IMR-90 (cell line): ENCODE results near the gene GCH1. TPM values are rescaled to one million over a fixed set of nuclear protein-coding genes. Genes with fewer than 3 reads are reported as not detected.

Experiments
- ATAC-seq: fragments of 200-7000 bp; cut with Tn5 transposase; 2 replicates; pipeline ENCODE4 v1.9.1; 2020; ENCODE audit warnings: low read depth, mild to moderate bottlenecking, moderate library complexity
- BruUV-seq: library from RNA; stranded (reverse); fragments of 400-500 nt; replicated peaks from 2 replicates; lab custom pipeline; 2021; lab: Mats Ljungman, UMichigan
- CTCF ChIA-PET: fragments of 300-600 bp; formaldehyde crosslinking; extraction: SDS; loops from one replicate; lab custom pipeline; 2021; ENCODE audit warnings: antibody characterized with exemption; lab: Yijun Ruan, JAX
- POLR2A ChIA-PET: fragments of 300-600 bp; sonication (Branson Sonifier 250); formaldehyde crosslinking; loops from one replicate; lab custom pipeline; 2022; ENCODE audit warnings: antibody characterized with exemption; ENCODE audit not compliant: unreplicated experiment; lab: Charles Lee
- DNase-seq: peaks from one replicate; pipeline ENCODE4 v3.0.0; 2013
- H2AFZ ChIP-seq: replicated peaks from 2 replicates; pipeline ENCODE3; 2013; ENCODE audit warnings: low read length, mild to moderate bottlenecking; ENCODE audit not compliant: poor library complexity
- H2AK5ac ChIP-seq: 2 replicates; pipeline ENCODE4 v1.6.1; 2013; ENCODE audit warnings: low read depth, low read length, inconsistent platforms
- H2AK9ac ChIP-seq: replicated peaks from 2 replicates; pipeline ENCODE3; 2013; ENCODE audit warnings: mild to moderate bottlenecking, low read depth, low read length, moderate library complexity; ENCODE audit not compliant: poor library complexity
- H2BK120ac ChIP-seq: 2 replicates; pipeline ENCODE4 v1.6.1; 2013; ENCODE audit warnings: low read depth, low read length, inconsistent platforms
- H2BK15ac ChIP-seq: 3 replicates; pipeline ENCODE4 v1.6.1; 2013; ENCODE audit warnings: low read depth, low read length, inconsistent platforms
- H2BK20ac ChIP-seq: 2 replicates; pipeline ENCODE4 v1.6.1; 2013; ENCODE audit warnings: low read depth, mild to moderate bottlenecking, inconsistent platforms, low read length, moderate library complexity
- H2BK5ac ChIP-seq: 2 replicates; pipeline ENCODE4 v1.6.1; 2013; ENCODE audit warnings: mild to moderate bottlenecking, low read depth, low read length, inconsistent platforms; ENCODE audit not compliant: poor library complexity, severe bottlenecking
- H3K14ac ChIP-seq: replicated peaks from 2 replicates; pipeline ENCODE4 v1.6.1; 2013; ENCODE audit warnings: low read depth, low read length, inconsistent platforms
- H3K18ac ChIP-seq: 2 replicates; pipeline ENCODE4 v1.6.1; 2013; ENCODE audit warnings: low read depth, low read length, control low read depth
- H3K23ac ChIP-seq: 2 replicates; pipeline ENCODE4 v1.6.1; 2013; ENCODE audit warnings: low read depth, low read length, inconsistent platforms
- H3K27ac ChIP-seq: 2 replicates; pipeline ENCODE4 v1.5.1; 2013; ENCODE audit warnings: mild to moderate bottlenecking, control low read depth, low read length; ENCODE audit not compliant: insufficient read depth
- H3K27me3 ChIP-seq: 2 replicates; pipeline ENCODE4 v1.6.1; 2013; ENCODE audit warnings: low read length; ENCODE audit not compliant: control insufficient read depth, insufficient read depth
- H3K36me3 ChIP-seq: 2 replicates; pipeline ENCODE4 v1.6.1; 2013; ENCODE audit warnings: low read length, mixed read lengths; ENCODE audit not compliant: control insufficient read depth, insufficient read depth
- H3K4ac ChIP-seq: 2 replicates; pipeline ENCODE4 v1.6.1; 2013; ENCODE audit warnings: low read depth, low read length, inconsistent platforms
- H3K4me1 ChIP-seq: 2 replicates; pipeline ENCODE4 v1.6.1; 2013; ENCODE audit warnings: low read length, mixed read lengths; ENCODE audit not compliant: control insufficient read depth, insufficient read depth
- H3K4me2 ChIP-seq: 2 replicates; pipeline ENCODE4 v1.6.1; 2013; ENCODE audit warnings: low read depth, mild to moderate bottlenecking, control low read depth, low read length, moderate library complexity
- H3K4me3 ChIP-seq: 2 replicates; pipeline ENCODE4 v1.5.1; 2013; ENCODE audit warnings: low read depth, mild to moderate bottlenecking, control low read depth, low read length, moderate library complexity; ENCODE audit not compliant: insufficient read depth
- H3K56ac ChIP-seq: 2 replicates; pipeline ENCODE4 v1.6.1; 2013; ENCODE audit warnings: low read length, inconsistent platforms; ENCODE audit not compliant: insufficient read depth; ENCODE audit errors: extremely low read depth
- H3K79me1 ChIP-seq, 2 experiments: 2 replicates each; pipeline ENCODE4 v1.6.1; 2013; ENCODE audit warnings: low read length in 2 of 2, inconsistent platforms in 1 of 2, low read depth in 1 of 2
- H3K9ac ChIP-seq: 2 replicates; pipeline ENCODE4 v1.6.1; 2013; ENCODE audit warnings: low read depth, low read length, control low read depth
- H3K9me1 ChIP-seq: 2 replicates; pipeline ENCODE4 v1.6.1; 2013; ENCODE audit warnings: low read length, inconsistent platforms; ENCODE audit not compliant: insufficient read depth
- H3K9me3 ChIP-seq: 2 replicates; pipeline ENCODE4 v1.6.1; 2013; ENCODE audit warnings: low read length; ENCODE audit not compliant: control insufficient read depth, insufficient read depth
- H4K20me1 ChIP-seq: 2 replicates; pipeline ENCODE4 v1.6.1; 2013; ENCODE audit warnings: low read length, inconsistent platforms; ENCODE audit not compliant: insufficient read depth
- H4K5ac ChIP-seq: 2 replicates; pipeline ENCODE4 v1.6.1; 2013; ENCODE audit warnings: mild to moderate bottlenecking, low read depth, low read length, control low read depth
- H4K8ac ChIP-seq, 2 experiments: 2 replicates each; pipeline ENCODE4 v1.6.1; 2013; ENCODE audit warnings: low read depth in 2 of 2, low read length in 2 of 2, control low read depth in 1 of 2, inconsistent platforms in 1 of 2
- H4K91ac ChIP-seq: 2 replicates; pipeline ENCODE4 v1.6.1; 2013; ENCODE audit warnings: low read depth, low read length, inconsistent platforms; ENCODE audit not compliant: insufficient read depth
- CEBPB ChIP-seq: IDR thresholded peaks from 2 replicates; pipeline ENCODE4 v1.6.1; 2012; ENCODE audit warnings: low read depth, low read length, improper control_type of control experiment
- FOS ChIP-seq: fragments of 150-350 bp; IDR thresholded peaks from 2 replicates; pipeline ENCODE4 v1.6.1; 2016; ENCODE audit warnings: low read depth, low read length
- MAFK ChIP-seq: IDR thresholded peaks from 2 replicates; pipeline ENCODE4 v1.6.1; 2012; ENCODE audit warnings: low read depth, low read length, improper control_type of control experiment
- MXI1 ChIP-seq: IDR thresholded peaks from 2 replicates; pipeline ENCODE4 v1.6.1; 2012; ENCODE audit warnings: low read depth, mild to moderate bottlenecking, low read length, moderate library complexity, borderline replicate concordance
- POLR2A ChIP-seq: IDR thresholded peaks from 2 replicates; pipeline ENCODE4 v1.6.1; 2012; ENCODE audit warnings: mild to moderate bottlenecking, low read depth, low read length
- RCOR1 ChIP-seq: IDR thresholded peaks from 2 replicates; pipeline ENCODE4 v1.6.1; 2012; ENCODE audit warnings: mild to moderate bottlenecking, low read length, improper control_type of control experiment; ENCODE audit not compliant: insufficient replicate concordance
- RFX5 ChIP-seq: IDR thresholded peaks from 2 replicates; pipeline ENCODE4 v1.8.0; 2012; ENCODE audit warnings: low read depth, mild to moderate bottlenecking, low read length, moderate library complexity
- SMC3 ChIP-seq: fragments of 150-350 bp; IDR thresholded peaks from 2 replicates; pipeline ENCODE4 v1.6.1; 2016; ENCODE audit warnings: low read depth, mild to moderate bottlenecking, antibody characterized with exemption, low read length, moderate library complexity
- dilution Hi-C: fragments of 300-500 bp; cut with HindIII; formaldehyde crosslinking; loops from one replicate; pipeline ENCODE4 v1.14.3; 2018; ENCODE audit warnings: low sequenced_read_pairs; ENCODE audit not compliant: unreplicated experiment
- in situ Hi-C: fragments of 300-500 bp; cut with MboI; formaldehyde crosslinking; loops from 3 replicates; pipeline ENCODE4 v1.14.3; 2019; ENCODE audit warnings: low sequenced_read_pairs, inconsistent platforms, mixed read lengths
- intact Hi-C: fragments of 100-400 bp; cut with micrococcal nuclease; formaldehyde crosslinking; loops from 2 replicates; pipeline ENCODE4 v1.10.0; 2022
- polyA plus RNA-seq, 3 experiments: library from polyadenylated mRNA; depleted of rRNA; stranded (reverse); fragments of >200 nt; gene quantifications; 2 replicates each; pipeline ENCODE4 v1.2.3, GENCODE V29; 2012; ENCODE audit warnings: low replicate concordance in 1 of 3
- total RNA-seq: library from RNA; depleted of rRNA; stranded (reverse); fragments of >200 nt; gene quantifications from 2 replicates; pipeline ENCODE4 v1.2.3, GENCODE V29; 2012
- TF ChIP-seq, protein P1 (sequence below): conservative IDR thresholded peaks from 2 replicates; pipeline ENCODE4 v1.5.1; 2012; ENCODE audit warnings: mild to moderate bottlenecking, low read depth, low read length, improper control_type of control experiment

Gene GCH1
- total and polyA plus RNA-seq, 2 of the 4 experiments (the other 2 are of a cell fraction): 0.54 to 0.74 TPM

GRCh38 chr14:54864526-54864925 lies 38.1 kb downstream of the GCH1 start:
- peaks cover 4% of the 10 kb centered on the region for H3K4me1 ChIP-seq
- in situ Hi-C loops (no loop called here), dilution Hi-C loops (no loop called here), intact Hi-C loops (no loop called here)
- no peak overlapping the region for H3K9ac ChIP-seq
- no peak overlapping the region for H3K27ac ChIP-seq
- H3K79me1 ChIP-seq: no peaks in the 10 kb centered on the region
- no peak overlapping the region for H2BK15ac ChIP-seq
- no peaks in the 10 kb centered on the region for H3K36me3 ChIP-seq
- ChIA-PET CTCF (no interaction called here), POLR2A (no interaction called here)
- no TSS peak for BruUV-seq
- H2BK120ac ChIP-seq: no peak overlapping the region
- H3K9me1 ChIP-seq: no peaks in the 10 kb centered on the region; the same call in 1 of the 2 replicates
- no peak overlapping the region for H3K4me2 ChIP-seq
- H3K23ac ChIP-seq: no peak overlapping the region
- H3K56ac ChIP-seq: no peak overlapping the region; the same call in 1 of the 2 replicates
- H4K5ac ChIP-seq: no peak overlapping the region
- H2BK20ac ChIP-seq: no peak overlapping the region
- H3K9me3 ChIP-seq: no peaks in the 10 kb centered on the region
- H3K18ac ChIP-seq: no peak overlapping the region
- H4K20me1 ChIP-seq: no peaks in the 10 kb centered on the region
- no peak overlapping the region for H4K8ac ChIP-seq
- H3K4ac ChIP-seq: no peak overlapping the region
- no peak overlapping the region for H3K4me3 ChIP-seq
- no peak overlapping the region for H3K14ac ChIP-seq
- TF ChIP-seq CEBPB (no peak), MXI1 (no peak), FOS (no peak), POLR2A (no peak), RFX5 (no peak), SMC3 (no peak), MAFK (no peak), RCOR1 (no peak)
- TF ChIP-seq, protein P1, sequence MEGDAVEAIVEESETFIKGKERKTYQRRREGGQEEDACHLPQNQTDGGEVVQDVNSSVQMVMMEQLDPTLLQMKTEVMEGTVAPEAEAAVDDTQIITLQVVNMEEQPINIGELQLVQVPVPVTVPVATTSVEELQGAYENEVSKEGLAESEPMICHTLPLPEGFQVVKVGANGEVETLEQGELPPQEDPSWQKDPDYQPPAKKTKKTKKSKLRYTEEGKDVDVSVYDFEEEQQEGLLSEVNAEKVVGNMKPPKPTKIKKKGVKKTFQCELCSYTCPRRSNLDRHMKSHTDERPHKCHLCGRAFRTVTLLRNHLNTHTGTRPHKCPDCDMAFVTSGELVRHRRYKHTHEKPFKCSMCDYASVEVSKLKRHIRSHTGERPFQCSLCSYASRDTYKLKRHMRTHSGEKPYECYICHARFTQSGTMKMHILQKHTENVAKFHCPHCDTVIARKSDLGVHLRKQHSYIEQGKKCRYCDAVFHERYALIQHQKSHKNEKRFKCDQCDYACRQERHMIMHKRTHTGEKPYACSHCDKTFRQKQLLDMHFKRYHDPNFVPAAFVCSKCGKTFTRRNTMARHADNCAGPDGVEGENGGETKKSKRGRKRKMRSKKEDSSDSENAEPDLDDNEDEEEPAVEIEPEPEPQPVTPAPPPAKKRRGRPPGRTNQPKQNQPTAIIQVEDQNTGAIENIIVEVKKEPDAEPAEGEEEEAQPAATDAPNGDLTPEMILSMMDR: no peak
- no peak overlapping the region for H2AK9ac ChIP-seq
- no peak overlapping the region for H2AK5ac ChIP-seq
- DNase-seq (no peak), ATAC-seq (no peak; the same call in 1 of the 2 replicates)
- H4K91ac ChIP-seq: no peak overlapping the region
- H2BK5ac ChIP-seq: no peak overlapping the region
- H3K27me3 ChIP-seq: peaks cover 2% of the 10 kb centered on the region
- no peak overlapping the region for H2AFZ ChIP-seq
